RCC 7860 (cell line): ENCODE results near the gene KATNB1.
"Not testable (repeated sequence)": the region's sequence is repeated elsewhere in the genome, so short reads cannot be mapped to it uniquely, and the experiment has no call there.

Experiments used
- DNase-seq: peaks from one replicate; pipeline ENCODE4 v3.0.0-alpha.2; 2015; ENCODE audit warnings: low spot score
- FAIRE-seq: peaks from 2 replicates; lab custom pipeline; 2012; peaks lifted over from hg19 to GRCh38; lab: Jason Lieb, UNC

The KATNB1 gene

DNA sequence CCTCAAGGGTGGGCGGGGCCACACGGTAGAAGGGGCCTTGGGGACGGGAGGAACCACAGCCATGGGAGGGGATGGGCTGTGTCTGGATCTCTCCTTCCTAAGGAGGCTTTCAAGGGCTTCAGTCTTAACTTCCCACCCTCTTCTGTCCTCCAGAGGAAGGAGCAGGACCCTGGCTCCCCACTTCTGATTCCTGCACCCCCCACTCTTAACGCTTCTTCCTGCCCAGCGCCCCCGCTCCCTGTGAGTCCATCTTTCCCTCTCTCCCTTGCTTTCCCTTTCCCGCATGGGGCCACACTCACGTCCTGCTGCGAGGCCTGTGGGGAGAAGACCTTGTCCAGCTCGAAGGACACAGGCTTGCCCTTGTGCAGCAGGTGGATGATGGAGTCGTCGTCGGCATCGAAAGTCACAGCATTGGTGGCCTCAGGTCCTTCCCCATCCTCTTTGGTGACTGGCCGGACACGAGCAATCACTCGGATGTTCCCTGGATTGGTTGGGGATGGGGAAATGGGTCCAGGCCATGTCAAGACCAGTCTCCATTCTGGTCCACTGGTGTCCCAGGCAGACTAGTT, 29.7 kb downstream of the KATNB1 start:
- DNase-seq (no peak), FAIRE-seq (no peak)

DNA sequence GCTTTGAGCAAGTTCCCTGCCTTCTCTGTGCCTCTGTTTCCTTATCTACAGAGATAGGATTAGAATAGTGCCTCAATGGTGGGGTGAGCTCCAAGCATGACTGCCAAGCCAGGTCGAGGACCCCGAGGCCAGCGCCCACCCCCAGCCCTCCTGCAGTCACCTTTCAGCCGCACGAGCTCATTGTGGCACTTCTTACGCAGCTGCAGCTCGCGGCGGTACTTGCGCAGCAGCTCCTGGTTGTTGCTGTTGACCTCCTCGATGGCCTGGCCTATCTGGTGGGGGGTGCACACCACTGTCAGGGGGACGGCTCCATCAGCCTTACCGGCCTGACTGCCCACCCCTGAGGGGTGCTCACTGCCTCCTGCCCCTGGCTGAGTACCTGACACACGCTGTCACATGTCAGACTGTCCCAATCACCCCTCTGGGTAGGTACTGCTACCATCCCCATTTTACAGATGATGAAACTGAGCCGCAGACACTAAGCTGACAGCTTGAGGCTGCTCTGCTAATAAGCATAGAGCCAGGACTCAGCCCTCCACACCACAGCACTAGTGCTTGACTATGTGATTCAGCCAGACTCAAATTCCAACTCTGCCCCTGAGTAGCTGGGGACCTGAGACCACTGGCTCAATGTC, 31.3 kb downstream of the KATNB1 start:
- no peak for DNase-seq
- FAIRE-seq = no peak

DNA sequence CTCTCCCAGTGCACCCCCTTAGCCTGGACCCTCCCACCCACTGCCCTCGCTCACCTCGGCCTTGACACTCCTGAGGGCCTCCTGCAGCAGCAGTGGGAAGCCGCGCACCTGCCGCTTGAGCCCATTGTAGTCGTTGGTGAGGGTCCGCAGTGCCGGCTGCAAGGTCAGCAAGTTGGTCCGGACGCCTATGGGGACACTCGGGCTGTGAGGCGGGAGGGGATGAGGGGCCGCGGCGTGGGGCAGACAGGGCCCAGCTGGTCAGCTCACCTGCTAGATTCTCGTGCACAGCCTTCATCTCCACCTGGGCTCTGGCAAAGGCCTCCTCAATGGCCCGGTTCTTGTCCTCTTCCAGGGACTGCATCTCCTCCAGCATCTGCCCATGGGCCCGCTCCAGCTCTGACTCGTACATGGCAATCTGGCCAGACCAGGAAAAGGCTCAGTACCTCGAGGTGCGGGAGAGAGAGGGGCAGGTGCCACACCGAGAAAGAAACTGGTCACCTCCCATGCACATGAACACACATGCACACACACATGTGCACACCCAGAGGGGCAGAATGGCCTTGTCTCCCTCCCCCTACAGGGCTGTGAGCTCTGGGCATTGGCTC, 34.1 kb downstream of the KATNB1 start:
- no peak for FAIRE-seq
- DNase-seq = no peak

DNA sequence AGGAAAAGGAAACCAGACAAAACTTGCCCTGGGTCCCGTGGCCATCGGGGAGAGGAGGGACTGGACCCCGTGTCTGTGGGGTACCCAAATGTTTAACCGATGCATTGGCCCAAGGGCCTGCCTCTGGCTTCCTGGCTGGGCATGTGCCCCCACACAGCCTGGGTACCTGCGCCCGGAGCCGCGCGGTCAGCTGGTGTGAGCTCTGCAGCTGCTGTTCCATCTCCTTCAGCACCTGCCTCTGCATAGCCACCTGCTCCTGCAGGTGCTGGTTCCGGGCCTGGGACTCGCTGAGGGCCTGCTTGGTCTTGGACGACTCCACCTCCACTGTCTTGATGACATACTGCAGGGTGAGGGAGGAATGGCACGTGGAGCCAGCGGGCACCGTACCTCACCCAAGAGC, 34.8 kb downstream of the KATNB1 start:
- DNase-seq (no peak), FAIRE-seq (no peak)

DNA sequence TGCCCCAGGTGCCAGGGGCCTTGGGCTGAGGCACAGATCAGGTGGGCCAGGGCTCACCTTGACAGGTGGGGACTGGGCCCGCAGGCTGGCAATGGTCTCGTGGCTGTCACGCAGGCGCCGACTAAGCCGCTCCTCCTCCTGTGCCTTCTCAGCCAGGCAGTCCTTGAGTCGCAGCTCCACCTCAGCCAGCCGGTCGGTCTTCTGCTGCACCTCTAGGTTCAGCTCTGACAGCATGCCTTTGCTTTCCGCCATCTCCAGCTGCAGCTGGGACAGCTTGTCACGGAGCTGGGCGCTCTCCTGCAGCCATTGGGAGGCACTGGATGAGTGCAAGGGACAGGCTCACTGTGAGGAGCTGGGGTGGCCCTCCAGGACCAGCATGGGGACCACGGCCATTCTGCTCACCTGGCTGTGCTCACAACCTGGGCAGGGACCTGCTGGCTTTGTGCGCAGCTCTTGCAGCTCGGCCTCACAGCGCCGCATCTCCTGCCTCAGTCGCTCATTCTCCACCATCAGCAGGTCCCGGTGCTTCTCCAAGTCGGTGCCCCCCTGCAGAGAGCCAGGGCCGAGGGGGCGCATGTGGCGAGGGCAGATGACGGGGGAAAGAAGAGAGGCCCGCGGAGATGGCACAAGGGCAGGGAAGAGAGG, 35.7 kb downstream of the KATNB1 start:
- DNase-seq (no peak), FAIRE-seq (no peak)

DNA sequence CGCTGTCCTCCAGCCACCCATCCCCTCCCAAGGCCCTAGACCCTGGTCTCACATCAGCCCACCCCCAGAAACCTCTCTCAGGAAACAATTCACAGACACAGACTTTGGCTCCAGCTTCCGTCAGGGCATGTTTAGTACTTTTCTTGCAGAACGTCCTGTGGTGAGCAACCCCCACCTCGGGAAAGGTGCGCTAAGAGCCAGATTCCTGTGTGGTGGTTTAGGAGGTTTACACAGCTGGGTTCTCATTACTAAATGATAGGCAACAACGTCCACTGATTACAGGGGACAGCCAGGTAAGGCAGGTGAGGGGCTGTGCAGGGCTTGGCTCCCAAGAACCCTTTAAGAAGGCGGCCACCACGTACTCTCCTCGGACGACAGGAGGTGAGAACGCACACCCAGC, 37.4 kb downstream of the KATNB1 start:
- DNase-seq = no peak
- no peak for FAIRE-seq

DNA sequence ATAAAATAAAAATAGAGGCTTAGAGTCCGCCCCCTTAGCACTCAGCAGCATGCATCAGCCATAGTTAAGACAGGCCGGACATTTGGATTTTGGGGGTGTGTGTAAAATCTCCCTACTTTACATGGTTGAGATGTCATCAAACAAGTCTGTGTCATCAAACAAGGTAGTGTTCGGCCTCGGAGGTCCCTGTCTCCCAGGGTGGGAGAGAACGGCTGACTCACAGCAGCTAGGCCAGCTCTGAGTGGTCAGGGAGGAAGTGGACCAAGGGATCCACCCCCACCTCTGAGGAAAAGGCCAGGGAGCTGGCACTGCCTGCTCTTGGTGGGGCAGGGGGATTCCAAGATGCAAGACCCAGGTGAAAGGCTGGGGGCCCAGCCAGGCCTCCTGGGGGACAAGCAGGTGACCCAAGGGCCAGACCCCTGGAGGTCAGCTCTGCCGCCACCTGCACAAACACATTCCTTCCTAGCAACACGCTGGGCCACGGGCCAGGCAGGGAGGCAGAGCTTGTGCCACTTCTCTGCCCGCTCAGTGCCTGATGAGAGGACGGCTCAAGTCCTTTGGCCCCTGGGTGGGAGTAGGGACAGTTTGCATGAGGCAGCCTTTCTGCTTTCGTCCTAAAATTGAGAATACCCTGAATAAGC, 38.2 kb downstream of the KATNB1 start:
- FAIRE-seq (no peak), DNase-seq (peak; percentile 34)

DNA sequence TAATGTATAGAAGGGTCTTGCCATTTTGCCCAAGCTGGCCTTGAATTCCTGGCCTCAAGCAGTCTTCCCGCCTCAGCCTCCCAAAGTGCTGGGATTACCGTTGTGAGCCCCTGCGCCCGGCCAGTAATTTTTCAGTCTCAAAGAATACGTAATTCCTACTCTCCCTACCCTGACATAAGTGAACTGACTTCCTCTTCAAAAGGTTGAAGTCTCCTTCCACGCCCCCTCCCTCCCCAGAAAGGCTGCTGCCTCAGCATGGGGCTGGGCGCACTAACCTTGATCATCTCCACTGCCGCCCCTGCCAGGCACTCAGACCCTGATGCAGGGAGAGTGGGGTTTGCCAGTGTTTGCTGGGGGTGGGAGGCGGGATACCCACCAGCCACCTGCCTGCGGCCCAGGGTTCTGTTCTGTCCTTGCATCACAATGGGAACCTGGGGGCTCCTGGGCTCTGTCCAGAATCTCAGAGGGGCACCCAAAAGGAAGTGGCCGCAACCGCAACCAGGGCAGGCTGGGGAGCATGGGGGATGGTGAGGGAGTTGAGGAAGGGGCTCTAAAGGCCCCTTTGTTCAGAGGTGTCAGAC, 39.2 kb downstream of the KATNB1 start:
- FAIRE-seq = no peak

DNA sequence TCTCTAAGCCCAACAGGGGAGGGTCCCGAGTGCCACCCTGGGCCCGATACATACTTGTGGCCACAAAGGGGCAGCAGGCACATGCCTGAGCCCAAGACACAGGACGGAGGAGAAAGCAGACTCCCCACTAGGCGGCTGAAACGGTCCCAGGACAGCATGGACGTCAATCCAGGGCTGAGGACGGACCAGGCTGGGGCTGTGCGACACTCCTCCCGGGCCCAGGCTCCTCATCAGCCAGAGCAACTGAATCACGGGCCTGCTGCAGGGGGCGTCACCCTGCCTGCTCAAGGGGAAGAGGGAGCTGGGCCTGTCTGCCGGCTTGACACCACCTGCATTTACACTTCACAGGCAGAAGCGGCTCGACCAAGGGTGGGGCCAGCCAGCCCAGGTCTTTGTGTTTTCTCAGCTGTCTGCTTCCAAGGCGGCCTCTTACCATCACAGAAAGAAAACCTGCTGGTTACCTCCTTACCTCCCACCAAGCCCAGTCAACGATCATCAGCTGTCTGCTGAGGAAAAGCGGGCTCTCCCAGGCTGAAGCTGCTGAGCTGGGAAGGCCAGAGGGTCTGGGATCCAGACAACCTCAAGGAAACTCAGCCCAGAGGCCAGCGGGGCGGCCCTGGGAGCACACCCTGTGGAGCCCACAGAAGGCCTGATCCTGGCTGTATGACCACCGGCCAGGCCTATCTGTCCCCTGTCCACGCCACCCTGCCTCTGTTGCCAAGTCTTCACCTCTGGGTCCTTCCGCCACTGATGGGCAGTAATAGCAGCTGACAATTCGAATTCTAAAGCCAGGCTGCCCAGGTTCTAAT, 40.3 kb downstream of the KATNB1 start:
- FAIRE-seq = no peak
- DNase-seq = no peak

More for the DNA sequence above, 39.2 kb downstream of the KATNB1 start:
- no peak for DNase-seq

DNA sequence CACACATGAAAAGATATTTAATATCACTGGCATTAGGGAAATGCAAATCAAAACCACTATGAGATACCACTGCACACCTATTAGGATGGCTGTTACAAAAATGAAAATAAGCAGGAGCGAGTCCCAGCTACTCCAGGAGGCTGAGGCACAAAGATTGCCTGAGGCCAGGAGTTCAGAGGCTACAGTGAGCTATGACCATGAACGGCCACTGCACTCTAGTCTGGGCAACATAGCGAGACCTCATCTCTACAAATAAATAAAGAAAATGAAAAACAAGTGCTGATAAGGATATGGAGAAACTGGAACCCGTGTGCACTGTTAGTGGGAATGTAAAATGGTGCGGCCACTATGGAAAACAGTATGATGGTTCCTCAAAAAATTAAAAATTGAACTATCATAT, 43.1 kb downstream of the KATNB1 start:
- DNase-seq = no peak
- no peak for FAIRE-seq

DNA sequence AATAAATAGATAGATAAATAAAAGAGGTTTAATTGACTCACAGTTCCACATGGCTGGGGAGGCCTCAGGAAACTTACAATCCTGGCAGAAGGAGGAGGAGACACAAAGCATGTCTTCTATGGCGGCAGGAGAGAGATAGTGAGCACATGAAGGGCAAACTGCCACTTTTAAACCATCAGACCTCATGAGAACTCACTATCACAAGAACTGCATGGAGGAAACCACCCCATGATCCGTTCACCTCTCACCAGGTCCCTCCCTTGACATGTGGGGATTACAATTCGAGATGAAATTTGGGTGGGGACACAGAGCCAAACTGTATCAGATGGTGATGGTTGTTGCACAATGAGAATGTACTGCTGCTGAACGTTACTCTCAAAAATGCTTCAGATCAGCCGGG, 44.3 kb downstream of the KATNB1 start:
- not testable (repeated sequence) for FAIRE-seq, DNase-seq

DNA sequence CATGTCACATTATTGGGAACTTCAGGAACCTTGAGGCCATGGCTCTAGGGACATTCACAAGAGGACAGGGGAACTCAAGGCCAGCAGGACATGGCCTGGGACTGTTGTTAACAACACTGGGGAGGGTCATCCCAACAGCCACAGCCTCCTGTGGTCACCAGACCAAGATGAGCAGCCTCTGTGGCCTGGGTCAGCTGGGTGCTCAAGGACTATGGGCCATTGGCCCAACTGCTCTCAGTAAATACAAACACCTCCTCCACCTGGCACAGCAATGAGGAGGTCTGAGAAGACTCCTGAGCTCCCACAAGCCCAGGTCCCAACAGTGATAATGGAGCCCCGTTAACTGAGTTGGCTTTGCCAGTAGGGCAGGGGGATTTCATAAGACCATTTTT, 45.8 kb downstream of the KATNB1 start:
- FAIRE-seq = no peak
- DNase-seq = no peak

DNA sequence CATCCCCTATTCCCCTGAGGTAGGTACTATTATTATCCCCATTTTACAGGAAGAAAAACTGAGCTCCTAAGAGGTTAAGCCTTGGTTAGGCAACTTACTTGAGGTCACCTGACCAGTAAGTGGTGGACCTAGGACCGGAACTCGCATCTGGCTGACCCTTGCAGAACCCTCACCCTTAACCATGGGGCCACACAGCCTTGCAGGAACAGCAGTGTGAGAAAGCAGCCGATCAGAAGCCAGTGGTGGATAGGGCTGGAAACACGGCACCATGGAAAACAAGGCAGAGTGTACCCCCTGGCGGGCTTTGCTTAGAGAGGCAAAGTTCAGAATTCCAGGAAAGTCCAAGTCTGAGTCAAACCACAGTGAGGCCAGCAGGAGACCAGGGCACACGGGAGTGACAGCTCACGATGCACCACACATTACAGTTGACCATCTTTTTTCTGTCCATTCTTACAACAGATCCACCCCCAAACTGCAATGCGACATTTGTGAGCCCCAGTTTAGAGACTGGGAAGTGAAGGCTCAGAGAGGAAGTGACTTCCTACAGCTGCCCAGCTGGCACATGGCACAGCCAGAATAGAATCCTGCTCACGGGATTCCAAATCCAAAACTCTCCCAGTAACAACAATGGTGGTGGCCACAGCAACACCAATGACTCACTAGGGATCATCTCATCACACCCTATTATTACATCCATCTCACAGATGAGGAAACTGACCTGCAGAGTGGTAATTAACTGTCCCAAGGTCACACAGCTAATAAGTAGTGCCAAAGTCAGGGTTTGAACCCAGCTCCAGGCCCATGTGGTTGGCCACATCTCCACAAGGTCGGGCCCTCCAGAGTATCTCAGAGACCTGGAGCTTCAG, 46.4 kb downstream of the KATNB1 start:
- DNase-seq = peak; percentile 87
- FAIRE-seq = peak; percentile 76

DNA sequence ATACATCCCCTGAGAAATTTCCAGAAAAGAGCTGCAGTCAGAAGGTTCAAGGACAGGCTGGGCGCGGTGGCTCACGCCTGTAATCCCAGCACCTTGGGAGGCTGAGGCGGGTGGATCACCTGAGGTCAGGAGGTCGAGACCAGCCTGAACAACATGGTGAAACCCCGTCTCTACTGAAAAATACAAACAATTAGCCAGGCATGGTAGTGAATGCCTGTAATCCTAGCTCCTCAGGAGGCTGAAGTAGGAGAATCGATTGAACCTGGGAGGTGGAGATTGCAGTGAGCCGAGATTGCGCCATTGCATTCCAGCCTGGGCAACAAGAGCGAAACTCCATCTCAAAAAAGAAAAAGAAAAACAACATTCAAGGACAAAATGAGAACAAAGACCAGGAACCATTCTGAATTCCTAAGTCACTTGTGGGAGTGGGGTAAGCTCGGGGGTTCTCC, 47.1 kb downstream of the KATNB1 start:
- FAIRE-seq, DNase-seq: not testable (repeated sequence)

DNA sequence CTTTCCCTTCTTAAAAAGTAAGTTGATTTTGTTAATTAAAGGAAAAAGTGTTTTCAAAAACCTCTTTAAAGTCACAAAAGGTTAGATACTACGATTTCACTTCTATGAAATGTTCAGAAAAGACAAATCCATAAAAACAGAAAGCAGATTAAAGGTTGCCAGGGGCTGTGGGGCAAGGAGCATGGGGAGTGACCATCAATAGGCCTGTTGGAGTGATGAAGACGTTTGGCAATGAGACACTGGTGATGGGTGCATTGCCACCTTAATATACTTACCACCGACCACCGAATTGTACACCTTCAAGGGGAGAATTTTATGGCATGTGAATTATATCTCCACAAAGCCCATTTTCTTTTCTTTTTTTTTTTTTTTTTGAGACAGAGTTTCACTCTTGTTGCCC, 47.5 kb downstream of the KATNB1 start:
- DNase-seq (no peak), FAIRE-seq (no peak)

DNA sequence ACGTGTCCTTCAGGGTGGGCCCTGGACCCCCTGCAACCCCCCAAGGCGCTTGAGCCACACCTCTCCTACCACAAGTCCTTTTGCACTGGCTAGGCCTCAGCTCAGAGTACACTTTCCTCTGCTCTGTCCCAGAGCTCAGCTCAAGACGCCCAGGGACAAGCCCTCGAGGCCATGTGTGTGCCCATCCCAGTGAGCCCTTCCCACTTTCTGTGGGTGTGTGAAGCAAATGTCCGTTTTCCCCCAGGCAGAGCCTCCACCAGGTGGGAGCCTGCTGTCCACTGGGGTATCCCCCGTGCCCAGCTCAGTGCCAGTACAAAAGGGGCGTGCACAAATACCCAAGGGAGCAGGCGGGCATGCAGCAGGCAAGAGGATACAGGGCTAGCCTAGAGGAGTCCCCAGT, 48.3 kb downstream of the KATNB1 start:
- FAIRE-seq = no peak

DNA sequence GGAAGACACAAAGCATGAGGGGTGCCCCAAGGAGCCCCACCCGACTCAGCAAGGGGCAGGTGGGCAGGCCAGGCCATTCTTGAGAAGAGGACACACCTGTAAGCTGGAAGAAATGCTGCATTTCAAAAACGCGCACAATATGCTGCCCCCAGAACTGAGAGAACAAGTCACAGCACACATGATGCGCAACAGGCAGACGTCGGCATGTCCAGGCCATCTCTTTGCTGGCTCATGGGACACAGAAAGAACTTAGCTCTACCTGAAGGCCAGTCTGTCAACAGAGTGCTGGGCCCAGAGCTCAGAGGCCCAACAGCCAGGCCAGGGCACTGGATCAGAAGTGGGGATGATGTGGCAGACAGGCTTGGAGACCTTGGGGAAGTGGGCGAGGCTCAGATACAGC, 48.8 kb downstream of the KATNB1 start:
- FAIRE-seq (no peak), DNase-seq (no peak)

More for the DNA sequence above, 48.3 kb downstream of the KATNB1 start:
- DNase-seq = no peak

DNA sequence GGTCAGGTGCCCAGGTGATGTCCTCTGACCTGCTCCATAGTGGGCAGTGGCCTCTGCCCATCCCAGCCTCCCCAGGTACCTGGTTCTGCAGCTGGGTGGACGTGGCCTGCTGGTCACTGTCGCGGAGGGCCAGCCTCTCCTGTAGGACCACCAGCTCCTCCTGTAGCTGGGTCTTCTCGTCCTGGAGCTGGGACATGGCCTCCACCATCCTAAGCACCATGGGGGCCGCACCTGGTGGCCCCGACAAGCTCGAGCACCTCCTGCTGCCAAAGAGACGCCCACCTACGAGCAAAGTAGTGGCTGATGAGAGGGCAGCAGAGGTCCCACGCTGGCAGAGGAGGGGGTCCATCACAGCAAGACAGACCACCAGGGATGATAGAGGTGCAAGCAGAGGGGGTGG, 49.8 kb downstream of the KATNB1 start:
- DNase-seq (no peak), FAIRE-seq (no peak)

DNA sequence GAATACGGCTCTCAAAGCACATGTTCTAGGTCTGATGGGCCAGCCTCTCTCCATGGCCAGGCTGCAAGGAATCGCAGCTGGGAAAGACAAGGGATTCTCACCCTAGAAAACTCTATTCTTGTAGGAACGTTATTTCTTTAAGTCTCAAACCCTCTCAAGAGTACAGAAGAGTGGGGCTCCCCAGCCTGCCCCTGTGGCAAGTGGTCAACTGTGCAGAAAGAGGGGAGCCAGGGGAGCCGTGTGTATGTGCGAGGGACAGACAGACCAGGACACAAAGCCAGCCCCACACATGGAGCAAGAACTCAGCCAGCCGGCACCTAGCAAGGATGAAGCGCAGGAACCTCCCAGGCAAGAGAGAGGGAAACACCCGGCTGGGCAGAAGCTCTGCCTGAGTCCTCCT, 50.4 kb downstream of the KATNB1 start:
- no peak for FAIRE-seq
- no peak for DNase-seq
